Nephron (organoid): Measurements from ENCODE around the gene YWHAQ.
"Not testable (repeated sequence)": the region's sequence is repeated elsewhere in the genome, so short reads cannot be mapped to it uniquely, and the experiment has no call there.

Experiments used
- H3K27ac Mint-ChIP-seq, 3 experiments: 2 replicates each; pipeline ENCODE4 v1.8.0; 2020; ENCODE audit warnings: mixed read lengths in 3 of 3, mild to moderate bottlenecking in 2 of 3, moderate library complexity in 1 of 3
- H3K27me3 Mint-ChIP-seq: 2 replicates; pipeline ENCODE4 v1.8.0; 2021; ENCODE audit warnings: low read depth, mild to moderate bottlenecking, moderate library complexity, mixed read lengths
- H3K36me3 Mint-ChIP-seq: 2 replicates; pipeline ENCODE4 v1.8.0; 2020; ENCODE audit warnings: low read depth, mixed read lengths
- H3K4me1 Mint-ChIP-seq: 2 replicates; pipeline ENCODE4 v1.8.0; 2020; ENCODE audit warnings: mixed read lengths
- H3K4me3 Mint-ChIP-seq, 3 experiments: 2 replicates each; pipeline ENCODE4 v1.8.0; 2020; ENCODE audit warnings: mild to moderate bottlenecking in 3 of 3, mixed read lengths in 3 of 3, moderate library complexity in 2 of 3
- H3K9me3 Mint-ChIP-seq: 2 replicates; pipeline ENCODE4 v1.8.0; 2020; ENCODE audit warnings: mixed read lengths
- TF ChIP-seq, protein P1 (sequence below), 3 experiments: fragments of 200-600 bp; sonication (generic); IDR thresholded peaks; one replicate each; pipeline ENCODE4 v1.5.0; 2021; ENCODE audit warnings: antibody characterized with exemption in 3 of 3; ENCODE audit not compliant: unreplicated experiment in 3 of 3

YWHAQ gene

DNA sequence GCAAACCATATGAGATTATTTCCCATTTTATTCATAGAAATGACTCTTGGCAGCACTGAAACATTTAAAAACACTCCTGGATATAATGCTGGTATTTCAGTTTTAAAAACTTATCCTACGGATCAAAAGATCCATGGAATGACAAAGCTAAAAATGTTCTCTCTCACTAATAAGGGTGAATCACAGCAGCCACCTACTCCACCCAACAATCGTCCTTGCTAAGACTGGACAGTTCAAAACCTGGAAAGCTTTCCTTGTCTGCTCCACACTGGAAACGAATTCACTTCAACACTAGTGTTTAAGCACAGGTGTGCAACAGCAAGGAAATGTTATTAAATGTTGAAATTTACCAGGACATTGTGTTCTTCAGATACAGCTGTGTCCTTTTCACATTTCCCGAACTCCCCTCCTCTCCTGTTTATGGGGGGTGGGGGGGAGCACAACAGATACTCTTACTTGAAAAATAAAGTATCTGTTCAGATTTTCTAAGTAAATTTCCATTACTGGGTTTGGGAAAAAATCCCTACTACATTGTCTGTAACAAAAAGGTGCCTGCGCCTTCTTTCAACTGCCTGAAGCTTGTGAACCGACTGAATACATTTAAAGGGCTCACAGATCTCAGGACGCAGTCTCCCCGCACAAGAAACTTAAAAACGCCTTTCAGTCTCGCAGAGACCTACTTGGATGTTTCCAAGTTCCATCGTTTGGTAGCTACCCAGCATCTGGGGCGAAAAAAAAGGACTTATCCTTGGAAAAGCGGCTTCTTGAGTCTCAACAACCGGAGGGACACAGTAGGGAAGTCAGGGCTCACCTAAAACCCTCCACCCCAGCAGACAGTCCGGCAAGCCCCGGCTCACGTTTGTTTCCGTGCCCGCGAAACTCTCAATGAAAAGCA lies 1.3 kb downstream of the YWHAQ start:
- H3K36me3 Mint-ChIP-seq = peaks cover 45% of the 10 kb centered on the region
- H3K4me1 Mint-ChIP-seq = peaks cover 73% of the 10 kb centered on the region
- H3K27me3 Mint-ChIP-seq = no peaks in the 10 kb centered on the region
- peak overlapping the region; percentile 92 to 100 (median 99) for H3K4me3 Mint-ChIP-seq
- no peaks in the 10 kb centered on the region for H3K9me3 Mint-ChIP-seq
- TF ChIP-seq, protein P1, sequence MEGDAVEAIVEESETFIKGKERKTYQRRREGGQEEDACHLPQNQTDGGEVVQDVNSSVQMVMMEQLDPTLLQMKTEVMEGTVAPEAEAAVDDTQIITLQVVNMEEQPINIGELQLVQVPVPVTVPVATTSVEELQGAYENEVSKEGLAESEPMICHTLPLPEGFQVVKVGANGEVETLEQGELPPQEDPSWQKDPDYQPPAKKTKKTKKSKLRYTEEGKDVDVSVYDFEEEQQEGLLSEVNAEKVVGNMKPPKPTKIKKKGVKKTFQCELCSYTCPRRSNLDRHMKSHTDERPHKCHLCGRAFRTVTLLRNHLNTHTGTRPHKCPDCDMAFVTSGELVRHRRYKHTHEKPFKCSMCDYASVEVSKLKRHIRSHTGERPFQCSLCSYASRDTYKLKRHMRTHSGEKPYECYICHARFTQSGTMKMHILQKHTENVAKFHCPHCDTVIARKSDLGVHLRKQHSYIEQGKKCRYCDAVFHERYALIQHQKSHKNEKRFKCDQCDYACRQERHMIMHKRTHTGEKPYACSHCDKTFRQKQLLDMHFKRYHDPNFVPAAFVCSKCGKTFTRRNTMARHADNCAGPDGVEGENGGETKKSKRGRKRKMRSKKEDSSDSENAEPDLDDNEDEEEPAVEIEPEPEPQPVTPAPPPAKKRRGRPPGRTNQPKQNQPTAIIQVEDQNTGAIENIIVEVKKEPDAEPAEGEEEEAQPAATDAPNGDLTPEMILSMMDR (IDR thresholded peaks at IDR 0.05; ENCODE audit: unreplicated experiment in 3 of 3) = no peak
- peak overlapping the region; percentile 92 to 98 (median 97) for H3K27ac Mint-ChIP-seq

DNA sequence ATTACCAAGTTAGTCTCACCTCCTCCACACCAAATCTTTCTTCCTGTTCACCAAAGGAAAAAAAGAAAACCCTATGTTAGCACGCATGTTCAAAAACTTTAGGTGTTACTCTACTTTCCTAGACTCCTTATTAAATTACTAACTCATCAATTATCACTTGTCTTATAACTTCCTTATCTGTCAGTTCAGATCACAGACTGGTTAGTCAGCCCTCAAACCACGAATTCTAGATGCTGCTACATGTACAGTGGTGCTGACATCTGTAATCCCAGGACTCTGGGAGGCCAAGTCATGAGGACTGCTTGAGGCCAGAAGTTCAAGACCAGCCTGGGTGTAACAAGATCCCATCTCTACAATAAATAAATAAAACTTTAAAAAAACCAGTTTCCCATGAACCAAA lies 3.5 kb downstream of the YWHAQ start:
- H3K27me3 Mint-ChIP-seq = no peaks in the 10 kb centered on the region
- H3K4me3 Mint-ChIP-seq = peak overlapping the region; percentile 92 to 100 (median 99)
- H3K27ac Mint-ChIP-seq = peak overlapping the region; percentile 4 to 74 (median 19)
- no peaks in the 10 kb centered on the region for H3K9me3 Mint-ChIP-seq
- TF ChIP-seq, protein P1 (IDR thresholded peaks at IDR 0.05; ENCODE audit: unreplicated experiment in 3 of 3) = no peak
- H3K4me1 Mint-ChIP-seq = peaks cover 66% of the 10 kb centered on the region
- peaks cover 65% of the 10 kb centered on the region for H3K36me3 Mint-ChIP-seq

DNA sequence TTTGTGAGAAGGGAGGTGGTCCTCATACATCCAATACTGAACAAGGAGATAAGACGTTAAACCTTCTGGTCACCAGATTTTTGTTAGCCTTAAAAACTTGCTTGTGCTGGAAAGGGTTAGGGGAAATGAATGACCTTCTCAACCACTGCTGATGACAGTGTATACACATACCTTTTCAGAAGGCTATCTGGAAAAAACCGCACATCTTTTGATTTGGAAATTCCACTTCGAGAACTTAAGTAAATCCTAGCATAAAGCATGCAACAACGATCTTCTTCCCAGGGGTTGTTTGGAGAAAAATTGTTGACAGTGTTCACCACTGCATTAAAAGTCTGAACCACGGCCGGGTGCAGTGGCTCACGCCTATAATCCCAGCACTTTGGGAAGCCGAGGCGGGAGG lies 7.6 kb downstream of the YWHAQ start:
- Mint-ChIP-seq H3K4me1 (peaks cover 57% of the 10 kb centered on the region), H3K27ac (no peak overlapping the region), H3K9me3 (no peaks in the 10 kb centered on the region), H3K4me3 (no peak overlapping the region), H3K36me3 (peaks cover 88% of the 10 kb centered on the region), H3K27me3 (no peaks in the 10 kb centered on the region)
- TF ChIP-seq, protein P1 (IDR thresholded peaks at IDR 0.05; ENCODE audit: unreplicated experiment in 3 of 3) = no peak

DNA sequence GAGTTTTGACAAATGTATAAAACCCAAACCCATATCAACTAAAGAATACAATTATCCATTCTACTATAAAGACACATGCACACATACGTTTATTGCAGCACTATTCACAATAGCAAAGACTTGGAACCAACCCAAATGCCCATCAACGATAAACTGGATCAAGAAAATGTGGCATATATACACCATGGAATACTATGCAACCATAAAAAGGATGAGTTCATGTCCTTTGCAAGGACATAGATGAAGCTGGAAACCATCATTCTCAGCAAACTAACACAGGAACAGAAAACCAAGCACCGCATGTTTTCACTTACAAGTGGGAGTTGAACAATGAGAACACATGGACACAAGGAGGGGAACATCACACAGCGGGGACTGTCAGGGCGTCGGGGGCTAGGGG lies 9.1 kb downstream of the YWHAQ start:
- H3K9me3 Mint-ChIP-seq, H3K27me3 Mint-ChIP-seq: not testable (repeated sequence)
- H3K36me3 Mint-ChIP-seq = peaks cover 88% of the 10 kb centered on the region

DNA sequence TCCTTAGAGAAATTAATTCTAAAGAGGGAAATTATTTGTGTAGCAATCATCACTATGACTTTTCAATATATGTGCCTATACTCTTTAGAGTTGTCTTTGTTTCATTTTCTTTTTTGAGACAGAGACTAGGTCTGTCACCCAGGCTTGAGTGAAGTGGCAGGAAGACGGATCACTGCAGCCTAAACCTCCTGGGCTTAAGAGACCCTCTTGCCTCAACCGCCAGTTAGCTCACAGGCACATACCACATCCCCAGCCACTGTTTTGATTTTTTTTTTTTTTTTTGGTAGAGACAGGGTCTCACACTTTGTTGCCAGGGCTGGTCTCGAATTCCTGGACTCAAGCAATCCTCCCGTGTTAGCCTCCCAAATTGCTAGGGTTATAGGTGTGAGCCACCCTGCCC lies 12.4 kb downstream of the YWHAQ start:
- Mint-ChIP-seq H3K36me3 (peaks cover 85% of the 10 kb centered on the region), H3K27ac (no peak overlapping the region), H3K9me3 (peaks cover 2% of the 10 kb centered on the region), H3K4me1 (peaks cover 45% of the 10 kb centered on the region), H3K4me3 (no peak overlapping the region), H3K27me3 (no peaks in the 10 kb centered on the region)
- TF ChIP-seq, protein P1 (IDR thresholded peaks at IDR 0.05; ENCODE audit: unreplicated experiment in 3 of 3) = no peak

More for the DNA sequence above, 9.1 kb downstream of the YWHAQ start:
- H3K27ac Mint-ChIP-seq, H3K4me3 Mint-ChIP-seq: not testable (repeated sequence)
- H3K4me1 Mint-ChIP-seq = peaks cover 42% of the 10 kb centered on the region

DNA sequence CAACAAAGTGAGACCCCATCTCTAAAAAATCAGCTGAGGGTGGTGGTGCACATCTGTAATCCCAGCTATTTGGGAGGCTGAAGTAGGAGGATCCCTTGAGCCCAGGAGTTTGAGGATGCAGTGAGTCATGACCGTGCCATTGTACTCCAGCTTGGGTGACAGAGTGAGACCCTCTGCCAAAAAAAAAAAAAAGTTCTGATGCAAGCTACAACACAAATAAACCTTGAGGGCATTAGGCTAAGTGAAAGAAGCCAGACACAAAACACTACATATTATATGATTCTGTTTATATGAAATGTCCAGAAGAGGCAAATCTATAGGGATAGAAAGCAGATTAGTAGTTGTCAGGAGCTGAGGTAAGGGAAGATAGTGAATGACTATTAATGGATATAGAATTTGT lies 13.0 kb downstream of the YWHAQ start:
- no peak overlapping the region for H3K4me3 Mint-ChIP-seq
- H3K27me3 Mint-ChIP-seq = no peaks in the 10 kb centered on the region
- H3K4me1 Mint-ChIP-seq = peaks cover 42% of the 10 kb centered on the region
- peaks cover 83% of the 10 kb centered on the region for H3K36me3 Mint-ChIP-seq
- H3K9me3 Mint-ChIP-seq = peaks cover 2% of the 10 kb centered on the region
- H3K27ac Mint-ChIP-seq = no peak overlapping the region
- TF ChIP-seq, protein P1 (IDR thresholded peaks at IDR 0.05; ENCODE audit: unreplicated experiment in 3 of 3) = no peak
